Smooth muscle cell (in vitro differentiated cells): Measurements from ENCODE around the gene PHC1. TPM values are rescaled to one million over a fixed set of nuclear protein-coding genes. Genes with fewer than 3 reads are reported as not detected.

Experiments used
- DNase-seq: peaks from one replicate; lab custom pipeline; 2025; ENCODE audit not compliant: unreplicated experiment; lab: John Stamatoyannopoulos, UW
- H2AFZ ChIP-seq: fragments of 200-600 bp; sonication (generic); 2 replicates; pipeline ENCODE4 v1.6.0; 2016; ENCODE audit warnings: antibody characterized with exemption, low read depth, mild to moderate bottlenecking
- H3F3A ChIP-seq: fragments of 200-600 bp; sonication (generic); 2 replicates; pipeline ENCODE4 v1.6.0; 2017; ENCODE audit warnings: antibody characterized with exemption, low read depth
- H3K27ac ChIP-seq: fragments of 200-600 bp; sonication (generic); 2 replicates; pipeline ENCODE4 v1.5.1; 2016; ENCODE audit warnings: low read depth, mild to moderate bottlenecking
- H3K27me3 ChIP-seq: fragments of 200-600 bp; sonication (generic); 2 replicates; pipeline ENCODE4 v1.6.1; 2016; ENCODE audit warnings: low read depth, mild to moderate bottlenecking
- H3K36me3 ChIP-seq: fragments of 200-600 bp; sonication (generic); 2 replicates; pipeline ENCODE4 v1.5.1; 2016; ENCODE audit warnings: low read depth
- H3K4me1 ChIP-seq: fragments of 200-600 bp; sonication (generic); 2 replicates; pipeline ENCODE4 v1.5.1; 2016; ENCODE audit warnings: low read depth
- H3K4me2 ChIP-seq: fragments of 200-600 bp; sonication (generic); 2 replicates; pipeline ENCODE4 v1.6.0; 2016; ENCODE audit warnings: mild to moderate bottlenecking
- H3K4me3 ChIP-seq: fragments of 200-600 bp; sonication (generic); 2 replicates; pipeline ENCODE4 v1.5.1; 2016; ENCODE audit warnings: mild to moderate bottlenecking
- H3K79me2 ChIP-seq: fragments of 200-600 bp; sonication (generic); 2 replicates; pipeline ENCODE4 v1.6.0; 2016; ENCODE audit warnings: low read depth, mild to moderate bottlenecking
- H3K9ac ChIP-seq: fragments of 200-600 bp; sonication (generic); 2 replicates; pipeline ENCODE4 v1.6.0; 2016; ENCODE audit warnings: low read depth
- H3K9me3 ChIP-seq: fragments of 200-600 bp; sonication (generic); replicated peaks from 2 replicates; pipeline ENCODE4 v1.5.1; 2016; ENCODE audit warnings: low read depth
- H4K20me1 ChIP-seq: fragments of 200-600 bp; sonication (generic); 2 replicates; pipeline ENCODE4 v1.6.0; 2016; ENCODE audit warnings: low read depth
- CTCF ChIP-seq: fragments of 200-600 bp; sonication (generic); IDR thresholded peaks from 2 replicates; pipeline ENCODE4 v1.5.1; 2017; ENCODE audit warnings: borderline replicate concordance, mild to moderate bottlenecking, antibody characterized with exemption; ENCODE audit not compliant: insufficient read depth, poor library complexity, severe bottlenecking
- WGBS: methylation state at CpG from one replicate; pipeline ENCODE4 v1.1.7; 2016; ENCODE audit warnings: low lambda C conversion rate; 5-methylcytosine and 5-hydroxymethylcytosine counted together
- polyA plus RNA-seq: library from polyadenylated mRNA; unstranded; fragments of >200 nt; fragmentation: Nextera tagmentation; extraction: Ambion mirVana; gene quantifications from 2 replicates; pipeline ENCODE4 v1.2.1, GENCODE V29; 2016
- total RNA-seq: library from RNA; depleted of rRNA; stranded (reverse); fragments of >200 nt; gene quantifications from 2 replicates; pipeline ENCODE4 v1.2.3, GENCODE V29; 2014

The PHC1 gene
- total and polyA plus RNA-seq, 2 experiments from 2014 or later, result 23.1 to 67.6 TPM

DNA sequence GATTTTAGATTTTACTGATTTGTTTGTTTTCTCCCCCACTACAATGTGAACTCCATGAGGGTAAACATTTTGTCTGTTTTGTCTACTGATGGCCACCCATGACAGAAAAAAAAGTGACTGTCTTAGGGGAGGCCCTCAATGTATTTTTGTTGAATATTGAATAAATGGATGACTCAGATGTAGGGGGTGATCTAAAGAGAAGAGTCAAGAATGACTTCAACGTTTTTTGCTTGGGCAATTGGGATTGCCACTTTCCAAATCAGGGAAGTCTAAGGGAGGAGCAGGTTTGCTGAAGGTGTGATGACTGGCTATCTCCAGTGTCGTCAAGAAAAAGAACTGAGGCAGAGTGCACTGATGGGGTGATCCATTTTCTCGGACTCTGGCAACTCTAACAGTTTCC is 10.7 kb upstream of the PHC1 start:
- WGBS, result 90% methylated on average over 3 of the region's 3 CpGs
- no peaks in the 10 kb centered on the region for H3K27me3 ChIP-seq
- H3K4me1 ChIP-seq, result no peaks in the 10 kb centered on the region
- no peaks in the 10 kb centered on the region for H3F3A ChIP-seq
- H3K9me3 ChIP-seq, result no peaks in the 10 kb centered on the region
- no peak overlapping the region for H3K9ac ChIP-seq
- no peaks in the 10 kb centered on the region for H4K20me1 ChIP-seq
- DNase-seq, result no peak
- H3K79me2 ChIP-seq, result no peaks in the 10 kb centered on the region
- no peak overlapping the region for H2AFZ ChIP-seq
- no peak overlapping the region for H3K4me2 ChIP-seq
- H3K36me3 ChIP-seq, result no peaks in the 10 kb centered on the region
- H3K27ac ChIP-seq, result no peak overlapping the region
- TF ChIP-seq CTCF, result no peak
- no peak overlapping the region for H3K4me3 ChIP-seq

DNA sequence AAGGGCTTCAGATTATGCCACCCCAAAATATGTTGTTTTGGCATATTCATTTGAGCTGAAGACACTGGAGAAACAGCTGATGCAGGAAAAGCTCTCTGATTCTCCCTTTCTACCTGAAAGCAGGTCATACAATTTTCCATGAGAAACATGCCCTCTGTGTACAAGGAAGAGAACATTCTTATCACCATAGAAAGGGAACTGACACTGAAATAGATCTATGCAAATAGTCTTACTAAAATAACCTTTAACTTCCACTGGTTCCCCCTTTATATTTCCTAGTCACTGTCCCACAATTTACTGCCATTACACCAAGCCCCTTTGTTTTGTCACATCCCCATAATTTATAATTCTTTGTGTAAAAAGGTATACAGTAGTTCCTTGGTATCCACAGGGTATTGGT is 9.6 kb upstream of the PHC1 start:
- Histone ChIP-seq H3K79me2 (no peaks in the 10 kb centered on the region), H3K27ac (no peak overlapping the region), H3K4me3 (no peak overlapping the region), H3K9me3 (no peaks in the 10 kb centered on the region), H3K9ac (no peak overlapping the region), H2AFZ (no peak overlapping the region), H3K4me1 (no peaks in the 10 kb centered on the region), H3F3A (no peaks in the 10 kb centered on the region), H3K27me3 (no peaks in the 10 kb centered on the region), H4K20me1 (no peaks in the 10 kb centered on the region), H3K4me2 (no peak overlapping the region), H3K36me3 (no peaks in the 10 kb centered on the region)
- DNase-seq, result no peak
- TF ChIP-seq CTCF, result no peak

GRCh38 chr12:8905546-8905945 is 8.8 kb upstream of the PHC1 start:
- Histone ChIP-seq H3K36me3 (no peaks in the 10 kb centered on the region), H3K79me2 (no peaks in the 10 kb centered on the region), H2AFZ (no peak overlapping the region), H3F3A (no peaks in the 10 kb centered on the region), H3K27ac (no peak overlapping the region), H4K20me1 (no peaks in the 10 kb centered on the region), H3K9ac (no peak overlapping the region), H3K27me3 (no peaks in the 10 kb centered on the region), H3K4me2 (no peak overlapping the region), H3K4me1 (no peaks in the 10 kb centered on the region), H3K9me3 (no peaks in the 10 kb centered on the region), H3K4me3 (no peak overlapping the region)
- no peak for TF ChIP-seq CTCF
- DNase-seq, result no peak
- WGBS, result 47% methylated on average over 10 of the region's 10 CpGs

DNA sequence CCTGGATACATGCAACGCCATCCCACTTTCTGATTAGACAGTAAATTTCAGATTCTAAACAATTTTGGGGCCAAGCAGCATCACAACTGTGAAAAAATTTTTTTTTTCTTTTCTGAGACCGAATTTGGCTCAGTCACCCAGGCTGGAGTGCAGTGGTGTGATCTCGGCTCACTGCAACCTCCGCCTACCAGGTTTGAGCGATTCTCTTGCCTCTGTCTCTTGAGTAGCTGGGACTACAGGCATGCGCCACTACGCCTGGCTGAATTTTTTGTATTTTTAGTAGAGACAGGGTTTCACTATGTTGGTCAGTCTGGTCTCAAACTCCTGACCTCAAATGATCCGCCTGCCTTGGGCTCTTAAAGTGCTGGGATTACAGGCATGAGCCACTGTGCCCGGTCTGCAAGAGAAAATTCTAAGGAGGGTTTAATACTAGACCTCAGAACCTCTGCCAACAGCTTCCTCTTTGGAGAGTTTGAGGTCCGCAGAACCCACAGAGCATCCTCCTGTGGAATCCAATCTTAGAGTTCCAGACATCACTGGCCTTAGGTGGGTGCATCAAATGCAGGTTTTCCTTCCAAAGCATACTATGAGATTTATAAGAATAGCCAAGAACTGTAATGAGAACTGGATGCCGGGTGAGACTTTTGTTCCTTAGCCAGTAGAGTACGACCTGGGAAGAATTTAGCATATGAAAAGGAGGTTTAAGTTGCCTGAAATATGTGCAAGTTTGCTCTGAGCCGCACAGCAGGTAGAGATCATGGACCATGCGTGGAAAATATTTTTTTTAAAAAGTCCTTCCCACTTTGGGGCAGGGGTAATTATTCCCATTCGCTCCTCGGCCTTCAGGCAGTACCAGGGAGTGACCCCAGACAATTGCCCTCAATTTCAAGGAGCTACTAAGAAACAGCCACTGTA is 7.8 kb upstream of the PHC1 start:
- H3K27me3 ChIP-seq, result no peaks in the 10 kb centered on the region
- no peak overlapping the region for H3K4me2 ChIP-seq
- H3K36me3 ChIP-seq, result no peaks in the 10 kb centered on the region
- H3K9me3 ChIP-seq, result no peaks in the 10 kb centered on the region
- no peak overlapping the region for H3K27ac ChIP-seq
- no peak for TF ChIP-seq CTCF
- H3F3A ChIP-seq, result no peaks in the 10 kb centered on the region
- 69% methylated on average over 16 of the region's 16 CpGs for WGBS
- H2AFZ ChIP-seq, result no peak overlapping the region
- H3K9ac ChIP-seq, result no peak overlapping the region
- no peaks in the 10 kb centered on the region for H3K79me2 ChIP-seq
- no peaks in the 10 kb centered on the region for H4K20me1 ChIP-seq
- DNase-seq, result no peak
- no peak overlapping the region for H3K4me3 ChIP-seq
- H3K4me1 ChIP-seq, result peaks cover under 1% of the 10 kb centered on the region
